GM19463 (cell line): ENCODE data around the gene ZC3H4.
A peak's percentile ranks its signal among the peaks of the same experiment; 100 is the strongest.
"Not testable (repeated sequence)": the region's sequence is repeated elsewhere in the genome, so short reads cannot be mapped to it uniquely, and the experiment has no call there.

Source experiments
- ATAC-seq: cut with Tn5 transposase; IDR thresholded peaks from one replicate; pipeline ENCODE4 v1.9.1; 2021; ENCODE audit warnings: mild to moderate bottlenecking, moderate library complexity; ENCODE audit not compliant: unreplicated experiment

Gene ZC3H4

GRCh38 chr19:47112997-47113849 is at the start of gene ZC3H4:
ZC3H4 (minus strand) TSS chr19:47113776; CDS start chr19:47112584, 1,192 bp downstream.
- ATAC-seq, result peak; percentile 77

GRCh38 chr19:47161876-47162489 is 48.4 kb upstream of the ZC3H4 start:
- no peak for ATAC-seq

- ATAC-seq, result no peak
Measured at GRCh38 chr19:47158879-47159503, 45.4 kb upstream of the ZC3H4 start.

- no peak for ATAC-seq
Measured at GRCh38 chr19:47158367-47158791, 44.8 kb upstream of the ZC3H4 start.

- ATAC-seq, result no peak
Measured at GRCh38 chr19:47157431-47158321, 44.1 kb upstream of the ZC3H4 start.

GRCh38 chr19:47156861-47157430 is 43.4 kb upstream of the ZC3H4 start:
- ATAC-seq, result no peak

- no peak for ATAC-seq
Measured at GRCh38 chr19:47155148-47155547, 41.6 kb upstream of the ZC3H4 start.

- no peak for ATAC-seq
Measured at GRCh38 chr19:47153266-47153665, 39.7 kb upstream of the ZC3H4 start.

- ATAC-seq, result no peak
Measured at GRCh38 chr19:47152632-47153031, 39.1 kb upstream of the ZC3H4 start.

GRCh38 chr19:47152205-47152604 is 38.6 kb upstream of the ZC3H4 start:
- no peak for ATAC-seq

GRCh38 chr19:47151627-47152026 is 38.1 kb upstream of the ZC3H4 start:
- no peak for ATAC-seq

- no peak for ATAC-seq
Measured at GRCh38 chr19:47146920-47147319, 33.3 kb upstream of the ZC3H4 start.

GRCh38 chr19:47145639-47146486 is 32.3 kb upstream of the ZC3H4 start:
- no peak for ATAC-seq

- no peak for ATAC-seq
Measured at GRCh38 chr19:47144630-47145029, 31.1 kb upstream of the ZC3H4 start.

- no peak for ATAC-seq
Measured at GRCh38 chr19:47143322-47144073, 29.9 kb upstream of the ZC3H4 start.

- no peak for ATAC-seq
Measured at GRCh38 chr19:47142779-47143178, 29.2 kb upstream of the ZC3H4 start.

GRCh38 chr19:47141695-47142094 is 28.1 kb upstream of the ZC3H4 start:
- no peak for ATAC-seq

- not testable (repeated sequence) for ATAC-seq
Measured at GRCh38 chr19:47141252-47141651, 27.7 kb upstream of the ZC3H4 start.

- ATAC-seq, result no peak
Measured at GRCh38 chr19:47135156-47135555, 21.6 kb upstream of the ZC3H4 start.
